SU-DHL-6 (cell line): ENCODE results near the gene GPRC5B.

ENCODE experiments used
- EZH2phosphoT487 ChIP-seq: fragments of 200-600 bp; sonication (generic), shearing (Covaris generic); conservative IDR thresholded peaks from 2 replicates; pipeline ENCODE4 v1.6.1; 2018; ENCODE audit warnings: mild to moderate bottlenecking, antibody characterized with exemption, low read length, moderate library complexity, mixed read lengths
- TF ChIP-seq, protein P1 (sequence below): fragments of 200-600 bp; sonication (generic); IDR thresholded peaks from one replicate; pipeline ENCODE4 v1.5.1; 2017; ENCODE audit warnings: antibody characterized with exemption, mild to moderate bottlenecking, low read length, moderate library complexity; ENCODE audit not compliant: insufficient read depth, poor library complexity, severe bottlenecking

DNA sequence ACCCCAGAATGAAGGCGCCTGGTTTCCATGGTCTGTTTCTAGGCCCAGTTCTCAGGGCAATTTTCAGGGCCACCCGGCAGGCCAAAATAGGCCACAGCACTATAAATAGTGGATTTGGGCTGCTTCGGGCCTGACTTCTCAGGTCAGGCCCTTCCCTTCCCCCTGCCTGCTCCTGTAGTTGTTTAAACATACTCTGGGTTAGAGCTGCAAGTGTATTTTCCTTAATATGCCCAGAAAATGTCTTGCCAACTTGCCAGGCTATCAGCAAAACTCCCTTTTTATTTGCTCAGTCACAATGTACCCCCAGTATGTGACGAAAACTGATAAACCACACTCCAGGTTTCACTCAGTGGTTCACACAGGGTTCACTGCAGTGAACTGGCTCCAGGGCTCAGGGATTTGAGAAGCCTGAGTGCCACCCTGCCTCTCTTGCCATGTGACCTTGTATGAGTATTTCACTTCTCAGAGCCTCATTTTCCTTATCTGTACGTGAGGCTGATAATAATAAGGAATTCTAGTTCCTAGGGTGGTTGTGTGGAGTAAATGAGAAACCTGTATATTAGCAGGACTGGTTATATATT, 76.5 kb downstream of the GPRC5B start:
- TF ChIP-seq, protein P1, sequence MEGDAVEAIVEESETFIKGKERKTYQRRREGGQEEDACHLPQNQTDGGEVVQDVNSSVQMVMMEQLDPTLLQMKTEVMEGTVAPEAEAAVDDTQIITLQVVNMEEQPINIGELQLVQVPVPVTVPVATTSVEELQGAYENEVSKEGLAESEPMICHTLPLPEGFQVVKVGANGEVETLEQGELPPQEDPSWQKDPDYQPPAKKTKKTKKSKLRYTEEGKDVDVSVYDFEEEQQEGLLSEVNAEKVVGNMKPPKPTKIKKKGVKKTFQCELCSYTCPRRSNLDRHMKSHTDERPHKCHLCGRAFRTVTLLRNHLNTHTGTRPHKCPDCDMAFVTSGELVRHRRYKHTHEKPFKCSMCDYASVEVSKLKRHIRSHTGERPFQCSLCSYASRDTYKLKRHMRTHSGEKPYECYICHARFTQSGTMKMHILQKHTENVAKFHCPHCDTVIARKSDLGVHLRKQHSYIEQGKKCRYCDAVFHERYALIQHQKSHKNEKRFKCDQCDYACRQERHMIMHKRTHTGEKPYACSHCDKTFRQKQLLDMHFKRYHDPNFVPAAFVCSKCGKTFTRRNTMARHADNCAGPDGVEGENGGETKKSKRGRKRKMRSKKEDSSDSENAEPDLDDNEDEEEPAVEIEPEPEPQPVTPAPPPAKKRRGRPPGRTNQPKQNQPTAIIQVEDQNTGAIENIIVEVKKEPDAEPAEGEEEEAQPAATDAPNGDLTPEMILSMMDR = no peak
- no peak for TF ChIP-seq EZH2phosphoT487
